ENCODE measurements around the gene CLCN5. TPM values are rescaled to one million over a fixed set of nuclear protein-coding genes. Genes with fewer than 3 reads are reported as not detected.

Gene CLCN5
- total RNA-seq, 3 donors from 2014 or later = 5.0 to 7.5 (median 6.6) TPM

DNA sequence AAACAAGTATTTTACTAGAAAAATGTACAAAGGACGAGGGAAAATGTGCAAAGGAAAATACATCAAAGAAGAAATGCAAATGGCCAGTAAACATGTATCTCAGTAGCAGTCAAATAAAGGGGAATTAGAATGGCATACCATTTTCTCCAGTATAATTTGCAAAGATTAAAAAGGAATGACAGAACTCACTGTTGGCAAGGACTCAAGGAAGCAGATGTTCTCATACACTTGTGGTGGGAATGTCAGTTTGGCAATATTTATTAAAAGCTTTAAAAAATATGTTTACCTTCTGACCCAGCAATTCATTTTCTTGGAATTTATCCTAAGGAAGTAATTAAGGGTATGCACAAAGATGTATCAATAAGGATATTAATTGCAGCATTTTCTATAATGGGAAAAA, 7.6 kb downstream of the CLCN5 start:
- Histone ChIP-seq H3K4me1 (no peaks in the 10 kb centered on the region), H3K27me3 (peaks cover 0 to 29% of the 10 kb centered on the region in 2 donors), H3K4me3 (no peak overlapping the region), H3K9me3 (no peaks in the 10 kb centered on the region), H3K27ac (no peak overlapping the region), H3K36me3 (no peaks in the 10 kb centered on the region)
- intact Hi-C loops (cut with DNase I; ENCODE audit: low total_unique reads) = no loop called here
- DNase-seq (ENCODE audit: low spot score in 2 of 2) = no peak
- no peak for TF ChIP-seq POLR2AphosphoS5 (IDR thresholded peaks at IDR 0.05)

DNA sequence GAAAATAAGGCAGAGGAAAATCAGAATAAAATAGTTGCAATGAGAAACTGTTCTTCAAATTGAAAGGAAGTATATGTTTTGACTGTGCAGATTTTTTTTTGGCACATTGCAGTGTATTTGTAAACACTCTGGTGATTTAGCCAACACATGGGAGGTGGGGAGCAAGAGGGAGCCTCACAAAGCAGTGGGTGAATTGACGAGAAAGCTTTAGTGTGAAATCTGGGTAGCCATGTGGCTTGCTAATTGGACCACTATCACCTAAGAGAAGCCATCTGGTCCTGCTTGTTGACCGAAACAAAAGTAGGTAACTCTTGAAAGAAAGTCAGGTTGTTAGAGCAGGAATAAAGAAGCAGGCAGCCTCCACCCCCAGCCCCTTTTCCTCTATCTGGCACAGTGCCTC, 10.4 kb downstream of the CLCN5 start:
- H3K27me3 ChIP-seq = peaks cover 0 to 34% of the 10 kb centered on the region in 2 donors
- H3K9me3 ChIP-seq = no peaks in the 10 kb centered on the region
- intact Hi-C loops (cut with DNase I; ENCODE audit: low total_unique reads) = no loop called here
- DNase-seq (ENCODE audit: low spot score in 2 of 2) = no peak
- H3K27ac ChIP-seq = no peak overlapping the region
- H3K4me3 ChIP-seq = no peak overlapping the region
- no peaks in the 10 kb centered on the region for H3K36me3 ChIP-seq
- TF ChIP-seq POLR2AphosphoS5 (IDR thresholded peaks at IDR 0.05) (no peak), CTCF (IDR thresholded peaks at IDR 0.05) (no peak), POLR2A (IDR thresholded peaks at IDR 0.05) (no peak)
- no peaks in the 10 kb centered on the region for H3K4me1 ChIP-seq

GRCh38 chrX:49934148-49934547, 11.8 kb downstream of the CLCN5 start:
- intact Hi-C loops (cut with DNase I; ENCODE audit: low total_unique reads) = no loop called here
- Histone ChIP-seq H3K36me3 (no peaks in the 10 kb centered on the region), H3K9me3 (no peaks in the 10 kb centered on the region), H3K4me1 (no peaks in the 10 kb centered on the region), H3K4me3 (no peak overlapping the region), H3K27me3 (peaks cover 0 to 28% of the 10 kb centered on the region in 2 donors), H3K27ac (no peak overlapping the region)
- DNase-seq (ENCODE audit: low spot score in 2 of 2) = no peak
- TF ChIP-seq CTCF (IDR thresholded peaks at IDR 0.05) = no peak
- TF ChIP-seq POLR2A (IDR thresholded peaks at IDR 0.05) = no peak
- no peak for TF ChIP-seq POLR2AphosphoS5 (IDR thresholded peaks at IDR 0.05)

- no peaks in the 10 kb centered on the region for H3K4me1 ChIP-seq
- intact Hi-C loops (cut with DNase I; ENCODE audit: low total_unique reads) = no loop called here
- no peak overlapping the region for H3K27ac ChIP-seq
- H3K9me3 ChIP-seq = no peaks in the 10 kb centered on the region
- no peak overlapping the region for H3K4me3 ChIP-seq
- peaks cover 0 to 24% of the 10 kb centered on the region in 2 donors for H3K27me3 ChIP-seq
- H3K36me3 ChIP-seq = no peaks in the 10 kb centered on the region
- no peak for DNase-seq (ENCODE audit: low spot score in 2 of 2)
- no peak for TF ChIP-seq CTCF (IDR thresholded peaks at IDR 0.05)
- TF ChIP-seq POLR2A (IDR thresholded peaks at IDR 0.05) = no peak
- no peak for TF ChIP-seq POLR2AphosphoS5 (IDR thresholded peaks at IDR 0.05)
Measured at GRCh38 chrX:49934729-49935128, 12.3 kb downstream of the CLCN5 start.

GRCh38 chrX:49947781-49948180, 25.4 kb downstream of the CLCN5 start:
- intact Hi-C loops (cut with DNase I; ENCODE audit: low total_unique reads) = no loop called here
- H3K9me3 ChIP-seq = no peaks in the 10 kb centered on the region
- no peak for DNase-seq (ENCODE audit: low spot score in 2 of 2)
- no peaks in the 10 kb centered on the region for H3K36me3 ChIP-seq
- H3K4me3 ChIP-seq = no peak overlapping the region
- no peak overlapping the region for H3K27ac ChIP-seq
- H3K4me1 ChIP-seq = no peaks in the 10 kb centered on the region
- TF ChIP-seq POLR2AphosphoS5 (IDR thresholded peaks at IDR 0.05) = no peak
- no peak for TF ChIP-seq POLR2A (IDR thresholded peaks at IDR 0.05)
- no peak for TF ChIP-seq CTCF (IDR thresholded peaks at IDR 0.05)
- H3K27me3 ChIP-seq = peaks cover 0 to 9% of the 10 kb centered on the region in 2 donors

DNA sequence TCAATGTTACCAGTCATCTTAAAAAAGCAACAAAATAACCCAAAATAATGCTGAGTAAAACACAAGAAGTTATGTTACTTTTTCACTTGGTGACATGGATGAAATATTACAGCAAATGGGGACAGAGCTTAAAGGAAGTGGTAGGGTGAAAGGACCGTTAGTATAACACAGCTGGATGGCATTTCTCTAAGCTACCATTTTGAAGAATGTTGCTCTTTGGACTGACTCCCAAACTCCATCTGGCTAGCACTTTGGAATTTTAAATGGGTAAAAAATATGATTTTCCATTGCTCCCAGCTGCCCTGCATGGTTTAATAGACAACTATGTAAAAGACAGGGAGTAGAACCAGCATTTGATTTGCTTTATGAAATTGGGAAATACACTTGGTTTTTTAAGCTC, 27.6 kb downstream of the CLCN5 start:
- Histone ChIP-seq H3K36me3 (no peaks in the 10 kb centered on the region), H3K27me3 (peaks cover 0 to 14% of the 10 kb centered on the region in 2 donors), H3K4me3 (no peak overlapping the region), H3K27ac (no peak overlapping the region), H3K9me3 (no peaks in the 10 kb centered on the region), H3K4me1 (no peaks in the 10 kb centered on the region)
- intact Hi-C loops (cut with DNase I; ENCODE audit: low total_unique reads) = no loop called here
- no peak for TF ChIP-seq POLR2A (IDR thresholded peaks at IDR 0.05)
- TF ChIP-seq POLR2AphosphoS5 (IDR thresholded peaks at IDR 0.05) = no peak
- TF ChIP-seq CTCF (IDR thresholded peaks at IDR 0.05) = no peak
- no peak for DNase-seq (ENCODE audit: low spot score in 2 of 2)

Data from breast epithelium (tissue), 4 donors.